Measurements from ENCODE around the gene KLK1.
"Not testable (repeated sequence)": the region's sequence is repeated elsewhere in the genome, so short reads cannot be mapped to it uniquely, and the experiment has no call there.

The KLK1 gene

GRCh38 chr19:50791594-50792271 lies 31.9 kb downstream of the KLK1 start:
- DNase-seq = no peak

GRCh38 chr19:50790922-50791467 lies 32.6 kb downstream of the KLK1 start:
- DNase-seq = no peak

GRCh38 chr19:50790396-50790795 lies 33.2 kb downstream of the KLK1 start, which contains the start of gene ACP4:
Gene ACP4, plus strand, starts transcription at chr19:50790415. Its CDS starts 0 bp downstream, at chr19:50790415.
- no peak for DNase-seq

- no peak for DNase-seq
These were observed 38.3 kb downstream of the KLK1 start for GRCh38 chr19:50785329-50785728.

- no peak for DNase-seq
These were observed 38.9 kb downstream of the KLK1 start for GRCh38 chr19:50784710-50785109.

- not testable (repeated sequence) for DNase-seq
These were observed 39.8 kb downstream of the KLK1 start for GRCh38 chr19:50783848-50784152.

- no peak for DNase-seq
These were observed 42.7 kb downstream of the KLK1 start for GRCh38 chr19:50780753-50781435.

- DNase-seq = no peak
These were observed 43.8 kb downstream of the KLK1 start for GRCh38 chr19:50779504-50780457.

GRCh38 chr19:50778906-50779430 lies 44.6 kb downstream of the KLK1 start:
- DNase-seq = no peak

GRCh38 chr19:50777830-50778303 lies 45.7 kb downstream of the KLK1 start:
- DNase-seq = peak; percentile 58

GRCh38 chr19:50777261-50777660 lies 46.3 kb downstream of the KLK1 start:
- DNase-seq = no peak

- DNase-seq = no peak
These were observed 47.5 kb downstream of the KLK1 start for GRCh38 chr19:50776131-50776530.

- DNase-seq = not testable (repeated sequence)
These were observed 50.1 kb downstream of the KLK1 start for GRCh38 chr19:50773454-50773853.

- not testable (repeated sequence) for DNase-seq
These were observed 50.7 kb downstream of the KLK1 start for GRCh38 chr19:50772912-50773311.

- no peak for DNase-seq
These were observed 51.1 kb downstream of the KLK1 start for GRCh38 chr19:50772476-50772875.

GRCh38 chr19:50770888-50771287 lies 52.7 kb downstream of the KLK1 start:
- no peak for DNase-seq

GRCh38 chr19:50770164-50770563 lies 53.4 kb downstream of the KLK1 start, which contains the start of gene GPR32:
Gene GPR32, plus strand, starts transcription at chr19:50770464. Its CDS starts 137 bp downstream, at chr19:50770601.
- not testable (repeated sequence) for DNase-seq
